ENCODE data around the gene SF3B5. TPM values are rescaled to one million over a fixed set of nuclear protein-coding genes. Genes with fewer than 3 reads are reported as not detected.

SF3B5 gene
- total and polyA plus RNA-seq, 2 experiments from 2014 or later: 151 to 183 TPM

DNA sequence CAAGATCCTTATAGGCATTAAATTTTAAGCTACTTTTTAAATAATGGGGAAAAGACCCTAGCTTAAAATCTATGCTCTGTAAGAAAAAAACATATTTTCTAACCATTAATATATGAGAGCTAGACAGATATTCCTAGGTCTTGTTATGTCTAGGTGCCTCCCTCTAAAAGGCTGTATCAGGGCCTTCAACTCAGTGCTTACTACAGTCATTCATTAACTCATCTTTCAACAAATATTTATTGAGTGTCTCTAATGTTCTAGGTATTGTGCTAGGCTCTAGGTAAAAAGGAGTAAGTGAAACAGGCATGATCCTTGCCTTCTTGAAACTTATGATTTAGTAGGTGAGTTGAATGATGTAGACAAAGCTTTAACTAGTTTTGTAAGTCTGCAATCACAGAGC is 48.5 kb upstream of the SF3B5 start:
- Mint-ChIP-seq H3K4me3 (no peak overlapping the region), H3K4me1 (no peaks in the 10 kb centered on the region), H3K36me3 (ENCODE audit: low read depth) (no peaks in the 10 kb centered on the region), H3K27ac (no peak overlapping the region), H3K27me3 (ENCODE audit: insufficient read depth, low read depth, poor library complexity) (peaks cover 6% of the 10 kb centered on the region), H3K9me3 (no peaks in the 10 kb centered on the region)
- Histone ChIP-seq H4K20me1 (replicated peaks; ENCODE audit: insufficient read depth) (no peaks in the 10 kb centered on the region), H3K9me2 (ENCODE audit: insufficient read depth) (no peaks in the 10 kb centered on the region), H3K4me1 (ENCODE audit: insufficient read depth) (no peaks in the 10 kb centered on the region), H3F3A (replicated peaks; ENCODE audit: low read depth) (no peaks in the 10 kb centered on the region), H3K36me3 (ENCODE audit: insufficient read depth) (no peaks in the 10 kb centered on the region), H3K27me3 (ENCODE audit: insufficient read depth) (peaks cover 16% of the 10 kb centered on the region), H3K4me2 (no peak overlapping the region), H3K27ac (ENCODE audit: low read depth) (no peak overlapping the region), H3K79me2 (replicated peaks; ENCODE audit: insufficient read depth) (no peaks in the 10 kb centered on the region), H2AFZ (no peak overlapping the region), H3K4me3 (no peak overlapping the region)
- no peak for DNase-seq (ENCODE audit: low spot score)
- ATAC-seq: no peak
- TF ChIP-seq, protein P1, sequence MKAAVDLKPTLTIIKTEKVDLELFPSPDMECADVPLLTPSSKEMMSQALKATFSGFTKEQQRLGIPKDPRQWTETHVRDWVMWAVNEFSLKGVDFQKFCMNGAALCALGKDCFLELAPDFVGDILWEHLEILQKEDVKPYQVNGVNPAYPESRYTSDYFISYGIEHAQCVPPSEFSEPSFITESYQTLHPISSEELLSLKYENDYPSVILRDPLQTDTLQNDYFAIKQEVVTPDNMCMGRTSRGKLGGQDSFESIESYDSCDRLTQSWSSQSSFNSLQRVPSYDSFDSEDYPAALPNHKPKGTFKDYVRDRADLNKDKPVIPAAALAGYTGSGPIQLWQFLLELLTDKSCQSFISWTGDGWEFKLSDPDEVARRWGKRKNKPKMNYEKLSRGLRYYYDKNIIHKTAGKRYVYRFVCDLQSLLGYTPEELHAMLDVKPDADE (IDR thresholded peaks at IDR 0.05): no peak

DNA sequence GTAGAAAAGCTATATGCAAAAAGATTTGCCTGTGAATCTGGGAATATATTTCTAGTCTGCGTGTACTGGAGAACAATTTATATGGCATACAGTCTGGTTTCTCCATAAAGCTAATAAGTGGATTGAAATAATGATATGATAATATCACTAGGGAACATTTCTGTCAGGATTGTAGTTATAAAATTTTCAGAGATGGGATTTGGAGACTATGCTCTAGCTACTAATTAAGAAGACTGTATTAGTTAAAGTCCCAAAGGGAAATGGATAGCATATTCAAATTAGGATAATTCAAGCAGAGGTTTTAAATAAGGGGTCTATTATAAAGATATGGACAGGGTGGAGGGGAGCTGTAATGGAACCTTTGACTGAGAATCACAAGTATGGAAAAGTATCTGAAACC is 47.7 kb upstream of the SF3B5 start:
- Mint-ChIP-seq H3K27me3 (ENCODE audit: insufficient read depth, low read depth, poor library complexity) (peaks cover 6% of the 10 kb centered on the region), H3K4me1 (no peaks in the 10 kb centered on the region), H3K9me3 (no peaks in the 10 kb centered on the region), H3K36me3 (ENCODE audit: low read depth) (no peaks in the 10 kb centered on the region), H3K27ac (no peak overlapping the region), H3K4me3 (no peak overlapping the region)
- H4K20me1 ChIP-seq (replicated peaks; ENCODE audit: insufficient read depth): no peaks in the 10 kb centered on the region
- H3K27ac ChIP-seq (ENCODE audit: low read depth): no peak overlapping the region
- ATAC-seq (no peak), DNase-seq (ENCODE audit: low spot score) (no peak)
- no peak overlapping the region for H2AFZ ChIP-seq
- H3K4me1 ChIP-seq (ENCODE audit: insufficient read depth): no peaks in the 10 kb centered on the region
- no peaks in the 10 kb centered on the region for H3K36me3 ChIP-seq (ENCODE audit: insufficient read depth)
- no peak overlapping the region for H3K4me3 ChIP-seq
- H3K79me2 ChIP-seq (replicated peaks; ENCODE audit: insufficient read depth): no peaks in the 10 kb centered on the region
- H3K27me3 ChIP-seq (ENCODE audit: insufficient read depth): peaks cover 8% of the 10 kb centered on the region
- H3K9me2 ChIP-seq (ENCODE audit: insufficient read depth): no peaks in the 10 kb centered on the region
- H3K4me2 ChIP-seq: no peak overlapping the region
- no peaks in the 10 kb centered on the region for H3F3A ChIP-seq (replicated peaks; ENCODE audit: low read depth)
- TF ChIP-seq, protein P2, sequence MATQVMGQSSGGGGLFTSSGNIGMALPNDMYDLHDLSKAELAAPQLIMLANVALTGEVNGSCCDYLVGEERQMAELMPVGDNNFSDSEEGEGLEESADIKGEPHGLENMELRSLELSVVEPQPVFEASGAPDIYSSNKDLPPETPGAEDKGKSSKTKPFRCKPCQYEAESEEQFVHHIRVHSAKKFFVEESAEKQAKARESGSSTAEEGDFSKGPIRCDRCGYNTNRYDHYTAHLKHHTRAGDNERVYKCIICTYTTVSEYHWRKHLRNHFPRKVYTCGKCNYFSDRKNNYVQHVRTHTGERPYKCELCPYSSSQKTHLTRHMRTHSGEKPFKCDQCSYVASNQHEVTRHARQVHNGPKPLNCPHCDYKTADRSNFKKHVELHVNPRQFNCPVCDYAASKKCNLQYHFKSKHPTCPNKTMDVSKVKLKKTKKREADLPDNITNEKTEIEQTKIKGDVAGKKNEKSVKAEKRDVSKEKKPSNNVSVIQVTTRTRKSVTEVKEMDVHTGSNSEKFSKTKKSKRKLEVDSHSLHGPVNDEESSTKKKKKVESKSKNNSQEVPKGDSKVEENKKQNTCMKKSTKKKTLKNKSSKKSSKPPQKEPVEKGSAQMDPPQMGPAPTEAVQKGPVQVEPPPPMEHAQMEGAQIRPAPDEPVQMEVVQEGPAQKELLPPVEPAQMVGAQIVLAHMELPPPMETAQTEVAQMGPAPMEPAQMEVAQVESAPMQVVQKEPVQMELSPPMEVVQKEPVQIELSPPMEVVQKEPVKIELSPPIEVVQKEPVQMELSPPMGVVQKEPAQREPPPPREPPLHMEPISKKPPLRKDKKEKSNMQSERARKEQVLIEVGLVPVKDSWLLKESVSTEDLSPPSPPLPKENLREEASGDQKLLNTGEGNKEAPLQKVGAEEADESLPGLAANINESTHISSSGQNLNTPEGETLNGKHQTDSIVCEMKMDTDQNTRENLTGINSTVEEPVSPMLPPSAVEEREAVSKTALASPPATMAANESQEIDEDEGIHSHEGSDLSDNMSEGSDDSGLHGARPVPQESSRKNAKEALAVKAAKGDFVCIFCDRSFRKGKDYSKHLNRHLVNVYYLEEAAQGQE (IDR thresholded peaks at IDR 0.05; ENCODE audit: unreplicated experiment): no peak
- no peak for TF ChIP-seq ZNF114 (CRISPR knock-in tag; IDR thresholded peaks at IDR 0.05)
- no peak for TF ChIP-seq POLR2AphosphoS5 (IDR thresholded peaks at IDR 0.05; ENCODE audit: low read depth)
- no peak for TF ChIP-seq ZNF331 (CRISPR knock-in tag; IDR thresholded peaks at IDR 0.05; ENCODE audit: low read depth)
- TF ChIP-seq, protein P1 (IDR thresholded peaks at IDR 0.05): no peak
- TF ChIP-seq STAT1 (IDR thresholded peaks at IDR 0.05; ENCODE audit: unreplicated experiment): no peak
- TF ChIP-seq, protein P3, sequence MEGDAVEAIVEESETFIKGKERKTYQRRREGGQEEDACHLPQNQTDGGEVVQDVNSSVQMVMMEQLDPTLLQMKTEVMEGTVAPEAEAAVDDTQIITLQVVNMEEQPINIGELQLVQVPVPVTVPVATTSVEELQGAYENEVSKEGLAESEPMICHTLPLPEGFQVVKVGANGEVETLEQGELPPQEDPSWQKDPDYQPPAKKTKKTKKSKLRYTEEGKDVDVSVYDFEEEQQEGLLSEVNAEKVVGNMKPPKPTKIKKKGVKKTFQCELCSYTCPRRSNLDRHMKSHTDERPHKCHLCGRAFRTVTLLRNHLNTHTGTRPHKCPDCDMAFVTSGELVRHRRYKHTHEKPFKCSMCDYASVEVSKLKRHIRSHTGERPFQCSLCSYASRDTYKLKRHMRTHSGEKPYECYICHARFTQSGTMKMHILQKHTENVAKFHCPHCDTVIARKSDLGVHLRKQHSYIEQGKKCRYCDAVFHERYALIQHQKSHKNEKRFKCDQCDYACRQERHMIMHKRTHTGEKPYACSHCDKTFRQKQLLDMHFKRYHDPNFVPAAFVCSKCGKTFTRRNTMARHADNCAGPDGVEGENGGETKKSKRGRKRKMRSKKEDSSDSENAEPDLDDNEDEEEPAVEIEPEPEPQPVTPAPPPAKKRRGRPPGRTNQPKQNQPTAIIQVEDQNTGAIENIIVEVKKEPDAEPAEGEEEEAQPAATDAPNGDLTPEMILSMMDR (conservative IDR thresholded peaks at IDR 0.05; ENCODE audit: low read depth in 2 of 2): no peak
- TF ChIP-seq CREB1 (CRISPR knock-in tag; IDR thresholded peaks at IDR 0.05; ENCODE audit: low read depth): no peak
- TF ChIP-seq NANOG (IDR thresholded peaks at IDR 0.05; ENCODE audit: borderline replicate concordance): no peak
- no peak for TF ChIP-seq EZH2phosphoT487 (IDR thresholded peaks at IDR 0.05; ENCODE audit: unreplicated experiment)

Measured in GM23338 (cell line).